Uterus (tissue), 4 donors: ENCODE results near the gene KRT72. TPM values are rescaled to one million over a fixed set of nuclear protein-coding genes. Genes with fewer than 3 reads are reported as not detected.

Source experiments
- DNase-seq, 2 donors: peaks; one replicate each; pipeline ENCODE4 v3.0.0-alpha.2; 2019 to 2020
- H3K27ac ChIP-seq, 2 donors: fragments of 200-600 bp; sonication (generic); 1 replicate in 1 of 2; 2 replicates in 1 of 2; pipeline ENCODE4 v1.5.1; 2016 to 2018
- H3K27me3 ChIP-seq, 2 donors: fragments of 200-600 bp; sonication (generic); one replicate each; pipeline ENCODE4 v1.5.1; 2018 to 2019; ENCODE audit warnings: control low read depth in 1 of 2
- H3K36me3 ChIP-seq, 2 donors: fragments of 200-600 bp; sonication (generic); one replicate each; pipeline ENCODE4 v1.5.1; 2019; ENCODE audit warnings: control low read depth in 1 of 2
- H3K4me1 ChIP-seq, 2 donors: fragments of 200-600 bp; sonication (generic); one replicate each; pipeline ENCODE4 v1.5.1; 2018 to 2019; ENCODE audit warnings: control low read depth in 1 of 2
- H3K4me3 ChIP-seq, 2 donors: fragments of 200-600 bp; sonication (generic); 1 replicate in 1 of 2; 2 replicates in 1 of 2; pipeline ENCODE4 v1.5.1; 2018 to 2019; ENCODE audit warnings: mild to moderate bottlenecking in 1 of 2
- H3K9me3 ChIP-seq, 2 donors: fragments of 200-600 bp; sonication (generic); one replicate each; pipeline ENCODE4 v1.5.1; 2019; ENCODE audit warnings: control low read depth in 1 of 2
- POLR2A ChIP-seq, 2 donors: fragments of 450-650 bp; IDR thresholded peaks; one replicate each; pipeline ENCODE4 v1.6.1; 2016; ENCODE audit warnings: antibody characterized with exemption in 2 of 2, mild to moderate bottlenecking in 1 of 2, moderate library complexity in 1 of 2
- intact Hi-C: fragments of 100-400 bp; cut with DNase I; formaldehyde crosslinking; loops from one replicate; pipeline ENCODE4 v1.15.1; 2023; ENCODE audit warnings: low total_unique reads
- total RNA-seq, 4 donors: library from RNA; depleted of rRNA in 3 of 4; stranded (reverse); fragments of >200 nt in 3 of 4; gene quantifications; one replicate each; pipeline versions ENCODE4 v1.1.0 to v1.2.4, GENCODE V29; 2014 to 2023
- TF ChIP-seq, protein P1 (sequence below), 4 experiments: fragments of 200-600 bp in 2 of 4; fragments of 450-650 bp in 2 of 4; sonication (generic) in 2 of 4; IDR thresholded peaks; one replicate each; pipeline ENCODE4 v1.5.1; 2016 to 2019; ENCODE audit warnings: antibody characterized with exemption in 4 of 4, mild to moderate bottlenecking in 2 of 4, moderate library complexity in 1 of 4
- donor health status: DM: yes; HTN: yes; CAD: no.

The KRT72 gene
- total RNA-seq, 4 donors from 2014 or later = 0.51 TPM; not detected in 3

DNA sequence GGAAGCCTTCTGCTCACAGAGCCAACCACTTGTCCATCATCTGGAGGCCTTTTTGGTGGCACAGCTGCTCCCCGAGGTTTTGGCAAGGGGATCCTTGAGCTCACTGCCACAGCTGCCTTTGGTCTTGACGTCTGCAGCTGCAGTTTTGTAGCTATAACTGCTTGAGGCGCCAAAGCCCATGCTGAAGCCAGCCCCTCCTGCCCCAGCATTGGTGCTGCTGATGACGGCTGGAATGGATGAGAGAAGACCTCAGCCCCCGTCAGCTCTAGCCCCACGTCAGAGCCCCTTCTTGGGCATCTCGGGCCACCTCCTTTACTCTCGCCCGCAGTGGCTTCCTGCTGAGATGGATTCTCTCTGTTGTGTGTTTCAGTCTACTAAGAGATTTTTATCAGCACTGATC lies 15.3 kb downstream of the KRT72 start:
- TF ChIP-seq, protein P1, sequence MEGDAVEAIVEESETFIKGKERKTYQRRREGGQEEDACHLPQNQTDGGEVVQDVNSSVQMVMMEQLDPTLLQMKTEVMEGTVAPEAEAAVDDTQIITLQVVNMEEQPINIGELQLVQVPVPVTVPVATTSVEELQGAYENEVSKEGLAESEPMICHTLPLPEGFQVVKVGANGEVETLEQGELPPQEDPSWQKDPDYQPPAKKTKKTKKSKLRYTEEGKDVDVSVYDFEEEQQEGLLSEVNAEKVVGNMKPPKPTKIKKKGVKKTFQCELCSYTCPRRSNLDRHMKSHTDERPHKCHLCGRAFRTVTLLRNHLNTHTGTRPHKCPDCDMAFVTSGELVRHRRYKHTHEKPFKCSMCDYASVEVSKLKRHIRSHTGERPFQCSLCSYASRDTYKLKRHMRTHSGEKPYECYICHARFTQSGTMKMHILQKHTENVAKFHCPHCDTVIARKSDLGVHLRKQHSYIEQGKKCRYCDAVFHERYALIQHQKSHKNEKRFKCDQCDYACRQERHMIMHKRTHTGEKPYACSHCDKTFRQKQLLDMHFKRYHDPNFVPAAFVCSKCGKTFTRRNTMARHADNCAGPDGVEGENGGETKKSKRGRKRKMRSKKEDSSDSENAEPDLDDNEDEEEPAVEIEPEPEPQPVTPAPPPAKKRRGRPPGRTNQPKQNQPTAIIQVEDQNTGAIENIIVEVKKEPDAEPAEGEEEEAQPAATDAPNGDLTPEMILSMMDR (IDR thresholded peaks at IDR 0.05) = no peak
- no peak for TF ChIP-seq POLR2A (IDR thresholded peaks at IDR 0.05)
- Histone ChIP-seq H3K27ac (no peak overlapping the region), H3K27me3 (no peaks in the 10 kb centered on the region), H3K4me3 (no peak overlapping the region), H3K9me3 (no peaks in the 10 kb centered on the region), H3K36me3 (no peaks in the 10 kb centered on the region), H3K4me1 (no peaks in the 10 kb centered on the region)
- intact Hi-C loops = loop anchor here (5.0 kb wide), 1 partner anchor 396 kb away; no protein-coding TSS in a partner anchor
- DNase-seq = no peak

DNA sequence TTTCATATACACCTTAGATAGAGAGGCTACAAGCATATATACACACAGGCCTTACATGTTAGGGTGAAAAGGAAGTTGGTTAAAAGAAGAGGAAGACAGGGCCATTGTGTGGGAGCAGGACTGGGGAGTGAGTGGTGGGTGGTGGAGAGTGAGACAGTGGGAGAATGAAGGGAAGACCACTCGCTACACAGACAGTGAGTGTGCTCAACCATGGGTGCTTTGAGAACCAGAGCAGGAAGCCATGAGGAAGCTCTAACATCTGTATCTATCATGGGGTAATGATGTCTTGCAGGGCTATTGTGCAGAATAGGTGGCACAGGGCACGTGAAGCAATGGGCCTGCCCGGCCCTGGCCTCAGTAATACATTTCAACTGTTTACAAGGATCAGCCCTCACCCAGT lies 16.2 kb downstream of the KRT72 start:
- Histone ChIP-seq H3K36me3 (no peaks in the 10 kb centered on the region), H3K9me3 (no peaks in the 10 kb centered on the region), H3K27ac (no peak overlapping the region), H3K27me3 (no peaks in the 10 kb centered on the region), H3K4me3 (no peak overlapping the region), H3K4me1 (no peaks in the 10 kb centered on the region)
- DNase-seq = no peak
- TF ChIP-seq, protein P1 (IDR thresholded peaks at IDR 0.05) = no peak
- no peak for TF ChIP-seq POLR2A (IDR thresholded peaks at IDR 0.05)
- intact Hi-C loops = loop anchor here (5.0 kb wide), 1 partner anchor 397 kb away; no protein-coding TSS in a partner anchor

GRCh38 chr12:52584156-52584682 lies 17.0 kb downstream of the KRT72 start:
- Histone ChIP-seq H3K27ac (no peak overlapping the region), H3K27me3 (no peaks in the 10 kb centered on the region), H3K36me3 (no peaks in the 10 kb centered on the region), H3K4me3 (no peak overlapping the region), H3K4me1 (no peaks in the 10 kb centered on the region), H3K9me3 (no peaks in the 10 kb centered on the region)
- intact Hi-C loops = no loop called here
- TF ChIP-seq, protein P1 (IDR thresholded peaks at IDR 0.05) = no peak
- no peak for TF ChIP-seq POLR2A (IDR thresholded peaks at IDR 0.05)
- no peak for DNase-seq

GRCh38 chr12:52582971-52583456 lies 18.2 kb downstream of the KRT72 start:
- Histone ChIP-seq H3K36me3 (no peaks in the 10 kb centered on the region), H3K9me3 (no peaks in the 10 kb centered on the region), H3K4me1 (no peaks in the 10 kb centered on the region), H3K4me3 (no peak overlapping the region), H3K27me3 (no peaks in the 10 kb centered on the region), H3K27ac (no peak overlapping the region)
- intact Hi-C loops = no loop called here
- TF ChIP-seq, protein P1 (IDR thresholded peaks at IDR 0.05) = peak; percentile 35 to 80 (median 54)
- no peak for TF ChIP-seq POLR2A (IDR thresholded peaks at IDR 0.05)
- DNase-seq = peak; percentile 29 to 37

- TF ChIP-seq, protein P1 (IDR thresholded peaks at IDR 0.05) = no peak
- no peak for TF ChIP-seq POLR2A (IDR thresholded peaks at IDR 0.05)
- H3K4me1 ChIP-seq = no peaks in the 10 kb centered on the region
- DNase-seq = no peak
- H3K27ac ChIP-seq = no peak overlapping the region
- H3K27me3 ChIP-seq = no peaks in the 10 kb centered on the region
- H3K4me3 ChIP-seq = no peak overlapping the region
- H3K36me3 ChIP-seq = no peaks in the 10 kb centered on the region
- no peaks in the 10 kb centered on the region for H3K9me3 ChIP-seq
- intact Hi-C loops = no loop called here
Observed at GRCh38 chr12:52582486-52582885, 18.8 kb downstream of the KRT72 start.
